ENCODE measurements around the gene NEURL1B. TPM values are rescaled to one million over a fixed set of nuclear protein-coding genes. Genes with fewer than 3 reads are reported as not detected.

Gene NEURL1B
- total RNA-seq, 2 experiments from 2014 or later = 0.32 to 0.57 TPM

DNA sequence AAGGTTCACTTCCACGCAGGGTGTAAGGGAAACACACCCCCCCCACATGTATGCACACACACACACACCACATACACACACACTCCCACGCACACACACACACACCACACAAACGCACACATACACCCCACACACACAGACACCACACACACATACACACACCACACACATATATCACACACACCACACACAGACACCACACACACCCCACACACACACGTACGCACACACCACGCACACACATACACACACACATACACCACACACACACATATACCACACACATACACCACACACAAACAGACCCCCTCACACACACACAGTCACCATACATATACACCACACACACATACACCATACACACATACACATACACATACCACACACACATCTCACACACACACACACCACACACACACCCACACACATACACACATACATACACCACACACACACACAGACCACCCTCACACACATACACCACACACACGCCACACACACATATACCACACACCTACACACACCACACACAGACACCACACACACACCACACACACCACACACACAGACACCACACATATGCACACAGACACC is 44.3 kb upstream of the NEURL1B start:
- Histone ChIP-seq H3K9me3 (ENCODE audit: low read length) (no peaks in the 10 kb centered on the region), H3K4me1 (ENCODE audit: insufficient read depth, low read length, poor library complexity, severe bottlenecking) (no peaks in the 10 kb centered on the region), H3K4me2 (ENCODE audit: low read length) (no peak overlapping the region), H3K79me2 (ENCODE audit: insufficient read depth, low read depth, low read length) (no peaks in the 10 kb centered on the region), H2AFZ (ENCODE audit: low read length) (no peak overlapping the region), H3K36me3 (ENCODE audit: insufficient read depth, low read length) (no peaks in the 10 kb centered on the region), H3K4me3 (ENCODE audit: low read depth, low read length, poor library complexity, severe bottlenecking) (no peak overlapping the region), H3K9me2 (ENCODE audit: insufficient read depth, low read length) (no peaks in the 10 kb centered on the region), H3K27ac (ENCODE audit: low read depth, low read length, poor library complexity, severe bottlenecking) (no peak overlapping the region), H4K20me1 (ENCODE audit: insufficient read depth, low read length) (no peaks in the 10 kb centered on the region)
- TF ChIP-seq CTCF (conservative IDR thresholded peaks at IDR 0.05; ENCODE audit: low read length) (no peak), EZH2phosphoT487 (IDR thresholded peaks at IDR 0.05; ENCODE audit: borderline replicate concordance, low read depth, low read length) (no peak)
- ChIA-PET CTCF (ENCODE audit: unreplicated experiment) (no interaction called here), POLR2A (no interaction called here)
- no TSS peak for BruUV-seq (replicated peaks)
- DNase-seq (ENCODE audit: low spot score) = no peak
- intact Hi-C loops (cut with micrococcal nuclease; ENCODE audit: unreplicated experiment) = no loop called here

GRCh38 chr5:172597755-172598155 is 43.3 kb upstream of the NEURL1B start:
- CTCF ChIA-PET (ENCODE audit: unreplicated experiment) = no interaction called here
- no peak for DNase-seq (ENCODE audit: low spot score)
- no peak overlapping the region for H3K4me2 ChIP-seq (ENCODE audit: low read length)
- no TSS peak for BruUV-seq (replicated peaks)
- intact Hi-C loops (cut with micrococcal nuclease; ENCODE audit: unreplicated experiment) = no loop called here
- H3K4me3 ChIP-seq (ENCODE audit: low read depth, low read length, poor library complexity, severe bottlenecking) = no peak overlapping the region
- H3K9me2 ChIP-seq (ENCODE audit: insufficient read depth, low read length) = no peaks in the 10 kb centered on the region
- H3K36me3 ChIP-seq (ENCODE audit: insufficient read depth, low read length) = no peaks in the 10 kb centered on the region
- H3K27ac ChIP-seq (ENCODE audit: low read depth, low read length, poor library complexity, severe bottlenecking) = no peak overlapping the region
- no peaks in the 10 kb centered on the region for H3K79me2 ChIP-seq (ENCODE audit: insufficient read depth, low read depth, low read length)
- H2AFZ ChIP-seq (ENCODE audit: low read length) = no peak overlapping the region
- TF ChIP-seq EZH2phosphoT487 (IDR thresholded peaks at IDR 0.05; ENCODE audit: borderline replicate concordance, low read depth, low read length) (no peak), CTCF (conservative IDR thresholded peaks at IDR 0.05; ENCODE audit: low read length) (no peak)
- no peaks in the 10 kb centered on the region for H3K4me1 ChIP-seq (ENCODE audit: insufficient read depth, low read length, poor library complexity, severe bottlenecking)
- POLR2A ChIA-PET = no interaction called here
- H3K9me3 ChIP-seq (ENCODE audit: low read length) = no peaks in the 10 kb centered on the region
- no peaks in the 10 kb centered on the region for H4K20me1 ChIP-seq (ENCODE audit: insufficient read depth, low read length)

GRCh38 chr5:172598251-172599203 is 42.5 kb upstream of the NEURL1B start:
- no peaks in the 10 kb centered on the region for H3K9me2 ChIP-seq (ENCODE audit: insufficient read depth, low read length)
- ChIA-PET CTCF (ENCODE audit: unreplicated experiment) (no interaction called here), POLR2A (no interaction called here)
- intact Hi-C loops (cut with micrococcal nuclease; ENCODE audit: unreplicated experiment) = no loop called here
- H3K4me3 ChIP-seq (ENCODE audit: low read depth, low read length, poor library complexity, severe bottlenecking) = no peak overlapping the region
- no peak for DNase-seq (ENCODE audit: low spot score)
- no peaks in the 10 kb centered on the region for H3K4me1 ChIP-seq (ENCODE audit: insufficient read depth, low read length, poor library complexity, severe bottlenecking)
- TF ChIP-seq CTCF (conservative IDR thresholded peaks at IDR 0.05; ENCODE audit: low read length) (no peak), EZH2phosphoT487 (IDR thresholded peaks at IDR 0.05; ENCODE audit: borderline replicate concordance, low read depth, low read length) (no peak)
- no peak overlapping the region for H3K4me2 ChIP-seq (ENCODE audit: low read length)
- no peaks in the 10 kb centered on the region for H3K36me3 ChIP-seq (ENCODE audit: insufficient read depth, low read length)
- no peak overlapping the region for H3K27ac ChIP-seq (ENCODE audit: low read depth, low read length, poor library complexity, severe bottlenecking)
- BruUV-seq (replicated peaks) = no TSS peak
- H3K79me2 ChIP-seq (ENCODE audit: insufficient read depth, low read depth, low read length) = no peaks in the 10 kb centered on the region
- no peak overlapping the region for H2AFZ ChIP-seq (ENCODE audit: low read length)
- no peaks in the 10 kb centered on the region for H4K20me1 ChIP-seq (ENCODE audit: insufficient read depth, low read length)
- no peaks in the 10 kb centered on the region for H3K9me3 ChIP-seq (ENCODE audit: low read length)
